IPS DF 4.7 (cell line): ENCODE data around the gene RMRP.

Experiments
- DNase-seq: peaks from one replicate; pipeline ENCODE4 v3.0.0-alpha.2; 2013; ENCODE audit warnings: low spot score; ENCODE audit errors: extremely low read depth

The RMRP gene

GRCh38 chr9:35687306-35687705, 29.5 kb upstream of the RMRP start:
- no peak for DNase-seq

- no peak for DNase-seq
Measured at GRCh38 chr9:35686222-35687203, 28.7 kb upstream of the RMRP start.

GRCh38 chr9:35685506-35685905, 27.7 kb upstream of the RMRP start:
- DNase-seq: no peak

GRCh38 chr9:35684921-35685320, 27.1 kb upstream of the RMRP start:
- no peak for DNase-seq

- DNase-seq: no peak
Measured at GRCh38 chr9:35683323-35683722, 25.5 kb upstream of the RMRP start.

DNA sequence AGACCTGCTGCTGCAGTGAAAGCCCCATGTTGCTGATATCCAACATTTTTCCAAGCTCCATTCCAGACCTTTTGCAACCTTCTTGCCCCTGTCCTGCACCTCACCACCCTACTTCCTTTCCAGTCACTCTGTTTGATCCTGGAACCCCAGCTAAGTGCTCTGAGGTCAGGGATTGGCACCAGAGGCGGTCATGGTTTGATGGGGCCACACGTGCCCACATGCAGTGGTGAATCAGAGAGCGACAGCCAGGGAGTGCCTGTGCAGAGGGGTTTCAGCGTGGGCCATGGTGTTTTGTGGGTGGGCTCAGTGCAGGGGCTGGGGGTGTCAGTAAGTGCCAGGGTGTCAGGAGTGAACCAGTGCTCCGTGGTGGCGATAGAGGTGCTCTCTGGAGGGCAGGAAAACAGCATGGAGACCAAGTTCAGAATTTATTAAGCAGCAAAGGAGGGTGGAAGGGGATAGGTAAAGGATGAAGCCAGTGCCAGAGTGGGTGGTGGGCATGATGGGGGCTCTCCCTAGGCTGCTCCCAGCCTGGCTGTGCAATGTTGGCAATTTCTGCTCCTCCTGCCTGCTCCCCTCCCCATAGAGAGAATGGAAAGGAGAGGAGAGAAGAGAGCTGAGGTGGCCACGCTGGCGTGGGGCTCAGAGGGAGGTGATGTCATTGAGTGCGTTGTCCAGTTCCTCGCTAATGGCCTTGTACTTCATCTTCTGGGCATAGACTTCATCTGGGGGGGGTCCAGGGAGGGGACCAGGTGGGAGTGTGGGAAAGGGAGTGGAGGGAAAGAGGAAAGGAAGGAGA, 24.9 kb upstream of the RMRP start:
- DNase-seq: no peak

DNA sequence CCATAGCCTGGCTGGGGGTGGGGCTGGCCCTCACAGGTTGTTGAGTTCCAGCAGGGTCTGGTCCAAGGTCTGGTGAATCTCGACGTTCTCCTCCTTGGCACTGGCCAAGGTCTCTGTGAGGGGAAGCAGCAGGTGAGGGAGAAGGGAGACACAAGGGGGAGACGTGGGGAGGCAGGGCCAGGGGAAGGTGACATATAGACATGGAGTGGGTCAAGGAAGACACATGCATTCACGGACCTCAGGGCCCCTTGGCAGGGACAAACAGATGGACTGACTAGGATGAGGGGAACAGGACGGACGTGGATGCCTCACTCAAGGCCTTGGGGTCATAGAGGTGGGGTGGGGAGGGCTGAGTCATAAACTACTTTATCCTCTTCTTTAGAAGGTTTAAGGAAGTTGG, 24.2 kb upstream of the RMRP start:
- no peak for DNase-seq

DNA sequence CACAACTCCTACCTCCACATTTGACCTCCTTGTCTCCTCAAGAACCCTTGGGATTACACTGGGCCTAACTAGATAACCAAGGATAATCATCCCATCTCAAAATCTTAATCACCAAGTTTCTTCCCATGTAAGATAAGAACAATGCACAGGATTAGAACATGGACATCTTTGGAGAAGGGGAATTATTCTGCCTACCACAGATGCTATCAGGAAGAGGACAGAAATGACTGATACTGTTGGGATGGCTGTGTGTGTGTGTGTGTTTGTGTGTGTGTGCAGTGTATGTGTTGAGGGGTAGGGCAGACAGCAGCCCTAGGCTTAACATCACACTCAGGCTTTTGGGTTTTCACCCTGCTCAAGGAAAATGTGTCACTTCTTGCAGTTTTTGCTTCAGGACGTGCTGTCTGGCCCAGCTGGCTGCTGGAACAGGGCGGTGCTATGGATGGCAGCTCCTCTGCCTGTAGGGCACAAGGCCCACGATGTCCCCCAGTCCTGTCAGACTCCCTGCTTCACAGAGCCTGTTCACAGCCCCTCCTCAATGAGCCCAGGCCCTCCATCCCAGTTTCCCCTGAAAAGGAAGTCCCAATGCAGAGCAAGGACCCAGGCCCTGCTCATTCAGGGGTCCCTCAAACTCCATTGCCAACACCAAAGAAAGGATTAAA, 23.7 kb upstream of the RMRP start:
- DNase-seq: no peak

- DNase-seq: no peak
Measured at GRCh38 chr9:35680331-35681105, 22.7 kb upstream of the RMRP start.

DNA sequence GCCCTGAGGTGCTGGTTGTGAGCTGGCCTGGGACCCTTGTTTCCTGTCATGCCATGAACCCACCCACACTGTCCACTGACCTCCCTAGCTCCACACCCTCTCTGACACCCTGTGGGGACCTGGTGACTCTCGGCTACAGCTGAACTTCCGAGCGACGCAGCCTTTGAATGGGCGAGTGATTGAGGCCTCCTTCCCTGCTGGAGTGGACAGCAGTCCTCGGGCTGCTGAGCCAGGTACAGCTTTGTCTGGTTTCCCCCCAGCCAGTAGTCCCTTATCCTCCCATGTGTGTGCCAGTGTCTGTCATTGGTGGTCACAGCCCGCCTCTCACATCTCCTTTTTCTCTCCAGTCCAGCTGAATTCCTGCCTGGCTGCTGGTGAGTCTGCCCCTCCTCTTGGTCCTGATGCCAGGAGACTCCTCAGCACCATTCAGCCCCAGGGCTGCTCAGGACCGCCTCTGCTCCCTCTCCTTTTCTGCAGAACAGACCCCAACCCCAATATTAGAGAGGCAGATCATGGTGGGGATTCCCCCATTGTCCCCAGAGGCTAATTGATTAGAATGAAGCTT, 22.0 kb upstream of the RMRP start:
- DNase-seq: no peak

DNA sequence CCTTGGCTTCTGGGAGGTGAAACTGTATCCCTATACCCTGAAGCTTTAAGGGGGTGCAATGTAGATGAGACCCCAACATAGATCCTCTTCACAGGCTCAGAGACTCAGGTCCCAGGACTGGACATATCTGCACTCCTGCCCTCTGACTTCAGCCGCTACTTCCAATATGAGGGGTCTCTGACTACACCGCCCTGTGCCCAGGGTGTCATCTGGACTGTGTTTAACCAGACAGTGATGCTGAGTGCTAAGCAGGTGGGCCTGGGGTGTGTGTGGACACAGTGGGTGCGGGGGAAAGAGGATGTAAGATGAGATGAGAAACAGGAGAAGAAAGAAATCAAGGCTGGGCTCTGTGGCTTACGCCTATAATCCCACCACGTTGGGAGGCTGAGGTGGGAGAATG, 21.3 kb upstream of the RMRP start:
- DNase-seq: no peak

DNA sequence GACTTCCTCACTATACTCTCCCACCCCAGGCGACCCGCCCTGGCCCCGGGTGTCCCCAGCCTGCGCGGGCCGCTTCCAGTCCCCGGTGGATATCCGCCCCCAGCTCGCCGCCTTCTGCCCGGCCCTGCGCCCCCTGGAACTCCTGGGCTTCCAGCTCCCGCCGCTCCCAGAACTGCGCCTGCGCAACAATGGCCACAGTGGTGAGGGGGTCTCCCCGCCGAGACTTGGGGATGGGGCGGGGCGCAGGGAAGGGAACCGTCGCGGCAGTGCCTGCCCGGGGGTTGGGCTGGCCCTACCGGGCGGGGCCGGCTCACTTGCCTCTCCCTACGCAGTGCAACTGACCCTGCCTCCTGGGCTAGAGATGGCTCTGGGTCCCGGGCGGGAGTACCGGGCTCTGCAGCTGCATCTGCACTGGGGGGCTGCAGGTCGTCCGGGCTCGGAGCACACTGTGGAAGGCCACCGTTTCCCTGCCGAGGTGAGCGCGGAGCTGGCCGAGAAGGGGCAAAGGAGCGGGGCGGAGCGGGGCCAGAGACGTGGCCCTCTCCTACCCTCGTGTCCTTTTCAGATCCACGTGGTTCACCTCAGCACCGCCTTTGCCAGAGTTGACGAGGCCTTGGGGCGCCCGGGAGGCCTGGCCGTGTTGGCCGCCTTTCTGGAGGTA, 18.0 kb upstream of the RMRP start:
- DNase-seq: no peak

- no peak for DNase-seq
Measured at GRCh38 chr9:35675204-35675603, 17.4 kb upstream of the RMRP start.

DNA sequence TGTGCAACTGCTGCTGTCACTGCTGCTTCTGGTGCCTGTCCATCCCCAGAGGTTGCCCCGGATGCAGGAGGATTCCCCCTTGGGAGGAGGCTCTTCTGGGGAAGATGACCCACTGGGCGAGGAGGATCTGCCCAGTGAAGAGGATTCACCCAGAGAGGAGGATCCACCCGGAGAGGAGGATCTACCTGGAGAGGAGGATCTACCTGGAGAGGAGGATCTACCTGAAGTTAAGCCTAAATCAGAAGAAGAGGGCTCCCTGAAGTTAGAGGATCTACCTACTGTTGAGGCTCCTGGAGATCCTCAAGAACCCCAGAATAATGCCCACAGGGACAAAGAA, 16.2 kb upstream of the RMRP start:
- no peak for DNase-seq

- no peak for DNase-seq
Measured at GRCh38 chr9:35673132-35674024, 15.6 kb upstream of the RMRP start, which contains the start of gene CA9. CA9 (plus strand) TSS chr9:35673928; CDS start chr9:35673960, 32 bp downstream.

- DNase-seq: no peak
Measured at GRCh38 chr9:35669331-35670145, 11.7 kb upstream of the RMRP start.

DNA sequence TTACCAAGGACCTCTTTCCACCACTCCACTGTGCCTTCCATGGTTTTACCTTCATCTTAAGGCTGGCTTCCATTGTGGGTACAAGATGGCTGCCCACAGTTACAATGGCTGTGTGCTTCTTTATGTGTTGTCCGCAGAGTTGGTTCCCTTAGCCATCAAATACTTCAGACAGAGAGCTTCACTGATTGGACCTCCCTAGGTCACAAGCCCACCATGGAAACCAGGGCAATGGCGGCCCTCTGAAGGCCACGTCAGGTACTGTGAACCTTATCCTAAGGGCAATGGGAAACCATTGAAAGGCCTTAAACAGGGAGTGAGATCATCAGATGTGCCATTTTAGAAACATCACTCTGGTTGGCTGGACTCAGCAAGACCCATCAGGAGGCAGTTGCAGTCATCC, 10.1 kb upstream of the RMRP start:
- DNase-seq: no peak

- DNase-seq: no peak
Measured at GRCh38 chr9:35666549-35666948, 8.7 kb upstream of the RMRP start.
